GM10266 (cell line): ENCODE results near the gene ARID2.

Source experiments
- DNase-seq: peaks from one replicate; pipeline ENCODE4 v3.0.0; 2012; ENCODE audit errors: extremely low spot score
- TF ChIP-seq, protein P1 (sequence below): IDR thresholded peaks from 2 replicates; pipeline ENCODE4 v1.5.1; 2012; ENCODE audit warnings: mild to moderate bottlenecking, low read depth; ENCODE audit not compliant: control insufficient read depth, insufficient read depth; ENCODE audit errors: missing control alignments

Gene ARID2

DNA sequence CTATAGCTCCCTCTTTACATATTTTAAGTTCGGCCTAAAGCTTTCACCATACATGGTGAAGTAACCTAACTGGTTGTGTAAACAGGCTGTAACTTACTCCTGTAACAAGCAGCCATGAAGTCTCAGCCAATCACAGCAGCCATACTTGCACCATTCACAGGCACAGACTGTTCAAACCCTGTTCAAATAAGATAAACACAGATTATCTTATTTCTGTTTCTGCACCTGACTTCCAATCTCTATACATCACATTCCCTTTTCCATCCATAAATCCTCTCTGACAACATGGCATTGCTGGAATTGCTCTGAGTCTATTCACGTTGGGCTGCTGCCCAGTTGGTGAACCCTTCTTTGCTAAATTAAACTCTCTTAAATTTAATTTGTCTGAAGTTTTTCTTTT, 34.5 kb upstream of the ARID2 start:
- no peak for DNase-seq
- TF ChIP-seq, protein P1, sequence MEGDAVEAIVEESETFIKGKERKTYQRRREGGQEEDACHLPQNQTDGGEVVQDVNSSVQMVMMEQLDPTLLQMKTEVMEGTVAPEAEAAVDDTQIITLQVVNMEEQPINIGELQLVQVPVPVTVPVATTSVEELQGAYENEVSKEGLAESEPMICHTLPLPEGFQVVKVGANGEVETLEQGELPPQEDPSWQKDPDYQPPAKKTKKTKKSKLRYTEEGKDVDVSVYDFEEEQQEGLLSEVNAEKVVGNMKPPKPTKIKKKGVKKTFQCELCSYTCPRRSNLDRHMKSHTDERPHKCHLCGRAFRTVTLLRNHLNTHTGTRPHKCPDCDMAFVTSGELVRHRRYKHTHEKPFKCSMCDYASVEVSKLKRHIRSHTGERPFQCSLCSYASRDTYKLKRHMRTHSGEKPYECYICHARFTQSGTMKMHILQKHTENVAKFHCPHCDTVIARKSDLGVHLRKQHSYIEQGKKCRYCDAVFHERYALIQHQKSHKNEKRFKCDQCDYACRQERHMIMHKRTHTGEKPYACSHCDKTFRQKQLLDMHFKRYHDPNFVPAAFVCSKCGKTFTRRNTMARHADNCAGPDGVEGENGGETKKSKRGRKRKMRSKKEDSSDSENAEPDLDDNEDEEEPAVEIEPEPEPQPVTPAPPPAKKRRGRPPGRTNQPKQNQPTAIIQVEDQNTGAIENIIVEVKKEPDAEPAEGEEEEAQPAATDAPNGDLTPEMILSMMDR, result no peak

DNA sequence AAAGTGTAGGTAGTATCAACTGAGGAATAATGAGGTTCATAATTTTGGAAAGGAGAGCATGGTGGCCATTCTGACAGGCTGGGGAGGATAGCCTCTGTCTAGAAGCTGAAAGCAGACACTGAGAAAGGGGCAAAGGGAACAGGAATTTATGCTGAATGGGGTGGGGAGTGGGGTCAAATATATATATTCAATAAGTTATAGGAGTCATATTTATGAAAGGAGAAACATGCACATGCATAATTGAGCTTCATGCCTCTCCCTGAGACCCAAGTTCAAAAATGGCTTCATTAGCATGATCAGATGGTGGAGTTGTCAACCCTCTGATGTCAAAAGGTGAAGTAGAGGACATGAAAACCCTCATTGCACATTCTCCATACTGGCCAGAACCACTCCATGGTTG, 33.9 kb upstream of the ARID2 start:
- no peak for DNase-seq
- TF ChIP-seq, protein P1, result no peak

DNA sequence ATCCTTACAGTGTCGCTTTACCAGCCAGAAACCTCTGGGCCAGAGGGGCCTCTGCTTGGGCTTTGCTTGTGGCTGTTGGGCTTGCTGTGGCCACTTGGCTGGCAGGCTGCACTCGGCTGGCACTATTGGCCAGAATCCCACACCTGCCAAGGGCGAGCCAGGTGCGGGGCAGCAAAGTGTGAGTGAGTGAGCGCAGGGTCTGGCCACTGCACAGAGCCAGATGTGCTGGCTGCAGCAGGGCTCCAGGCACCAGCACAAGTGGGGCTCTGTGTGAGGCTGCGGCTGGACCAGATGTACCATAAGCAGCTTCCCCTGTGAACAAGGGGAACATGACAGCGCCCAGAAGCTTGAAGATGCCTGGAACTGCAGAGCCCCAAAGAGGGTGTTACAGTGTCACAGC, 33.5 kb upstream of the ARID2 start:
- DNase-seq, result no peak
- TF ChIP-seq, protein P1, result no peak

DNA sequence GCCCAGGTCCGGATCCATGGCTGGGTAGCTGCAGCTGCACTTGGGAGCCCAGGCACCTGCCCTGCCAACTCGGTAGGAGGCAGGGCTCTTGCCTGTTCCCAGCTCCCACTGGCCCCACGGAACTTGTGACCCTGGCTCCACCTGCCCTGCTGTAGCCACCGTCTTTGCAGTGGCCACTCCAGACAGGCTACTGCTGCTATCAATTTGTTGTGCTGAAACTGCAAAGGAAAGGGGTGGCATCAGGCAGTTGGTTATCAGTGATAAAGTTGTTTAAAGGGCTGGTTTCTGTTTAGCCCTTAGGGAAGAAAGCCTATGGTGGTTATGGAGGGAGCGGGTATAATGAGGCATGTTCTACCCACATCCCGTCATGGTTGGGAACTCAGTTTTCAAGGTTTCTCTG, 32.1 kb upstream of the ARID2 start:
- TF ChIP-seq, protein P1, result no peak
- DNase-seq, result no peak

DNA sequence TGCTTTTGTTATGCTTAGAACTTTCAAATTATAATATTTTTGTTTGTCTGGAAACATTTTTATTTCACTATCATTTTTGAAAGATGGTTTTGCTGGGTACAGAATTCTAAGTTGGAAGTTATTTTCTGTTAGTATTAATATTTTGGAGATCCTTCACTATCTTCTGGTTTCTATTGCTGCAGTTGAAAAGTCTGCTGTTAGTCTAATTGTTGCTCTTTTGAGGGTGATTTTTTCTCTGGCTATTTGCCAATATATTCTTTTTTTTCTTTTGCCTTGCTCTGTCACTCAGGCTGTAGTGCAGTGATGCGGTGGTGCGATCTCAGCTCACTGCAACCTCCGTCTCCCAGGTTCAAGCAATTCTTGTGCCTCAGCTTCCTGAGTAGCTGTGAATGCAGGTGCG, 28.2 kb upstream of the ARID2 start:
- DNase-seq, result no peak
- TF ChIP-seq, protein P1, result no peak

DNA sequence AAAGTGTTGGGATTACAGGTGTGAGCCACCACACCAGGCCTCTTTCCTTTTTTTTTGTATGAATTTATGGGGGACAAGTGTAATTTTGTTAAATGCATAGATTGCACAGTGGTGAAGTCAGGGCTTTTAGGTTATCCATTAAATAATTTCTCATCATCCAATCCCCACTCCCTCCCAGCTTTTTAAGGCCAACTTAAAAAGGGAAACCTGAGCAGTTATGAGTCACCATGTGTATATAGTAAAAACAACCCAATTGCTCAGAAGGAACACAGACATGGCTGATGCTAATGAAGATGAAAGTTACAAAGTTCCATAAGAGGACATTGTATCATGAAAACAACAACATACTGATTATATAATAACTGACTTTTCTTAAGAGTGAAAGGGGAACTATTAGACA, 25.6 kb upstream of the ARID2 start:
- no peak for DNase-seq
- TF ChIP-seq, protein P1, result no peak

DNA sequence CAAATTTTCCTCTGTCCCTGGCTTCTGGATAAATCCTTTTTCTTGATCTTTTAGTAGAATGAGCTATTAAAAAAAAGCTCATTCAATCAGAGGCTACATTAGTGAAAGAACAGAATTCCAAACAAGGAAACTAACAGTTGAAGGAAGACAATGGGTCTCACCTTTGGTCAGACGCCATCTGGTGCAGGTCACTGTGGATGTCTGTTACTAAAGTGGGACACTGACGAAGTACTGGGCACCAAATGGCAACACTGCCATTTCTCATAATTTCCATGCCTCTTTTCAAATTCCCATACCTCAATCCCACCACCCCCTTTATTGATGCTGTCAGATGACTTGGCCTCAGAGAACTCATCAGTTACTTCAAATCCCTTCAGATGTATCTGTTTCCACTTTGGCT, 24.5 kb upstream of the ARID2 start:
- no peak for DNase-seq
- TF ChIP-seq, protein P1, result no peak

DNA sequence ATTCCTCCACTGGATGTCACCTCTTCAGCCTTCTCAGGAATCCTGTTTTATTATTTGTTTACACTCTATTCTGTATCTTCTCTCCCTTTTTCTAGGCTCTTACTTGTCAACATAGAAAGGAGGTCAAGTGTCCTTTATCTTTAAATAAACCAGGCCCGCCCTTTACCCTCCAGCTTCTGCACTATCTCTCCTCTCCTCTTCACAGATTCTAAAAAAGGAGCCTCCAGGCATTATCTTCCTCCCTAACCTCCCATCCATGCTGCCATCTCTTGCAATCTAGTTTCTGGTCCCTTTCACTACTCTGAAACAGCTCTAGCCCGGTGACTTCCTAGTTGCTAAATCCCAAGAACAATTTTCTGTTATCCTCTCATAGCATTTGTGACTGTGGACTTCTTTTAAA, 24.1 kb upstream of the ARID2 start:
- DNase-seq, result no peak
- TF ChIP-seq, protein P1, result no peak
